DND-41 (cell line): ENCODE results near the gene FGF8.

ENCODE experiments used
- EZH2 ChIP-seq: IDR thresholded peaks from 3 replicates; pipeline ENCODE4 v1.6.1; 2012; ENCODE audit warnings: borderline replicate concordance, low read depth, mild to moderate bottlenecking, moderate library complexity, low read length, inconsistent platforms; ENCODE audit not compliant: severe bottlenecking
- TF ChIP-seq, protein P1 (sequence below): IDR thresholded peaks from 2 replicates; pipeline ENCODE4 v1.5.1; 2012; ENCODE audit warnings: borderline replicate concordance, low read length, moderate library complexity, mild to moderate bottlenecking; ENCODE audit not compliant: poor library complexity, severe bottlenecking; ENCODE audit errors: extremely low read depth

- TF ChIP-seq, protein P1, sequence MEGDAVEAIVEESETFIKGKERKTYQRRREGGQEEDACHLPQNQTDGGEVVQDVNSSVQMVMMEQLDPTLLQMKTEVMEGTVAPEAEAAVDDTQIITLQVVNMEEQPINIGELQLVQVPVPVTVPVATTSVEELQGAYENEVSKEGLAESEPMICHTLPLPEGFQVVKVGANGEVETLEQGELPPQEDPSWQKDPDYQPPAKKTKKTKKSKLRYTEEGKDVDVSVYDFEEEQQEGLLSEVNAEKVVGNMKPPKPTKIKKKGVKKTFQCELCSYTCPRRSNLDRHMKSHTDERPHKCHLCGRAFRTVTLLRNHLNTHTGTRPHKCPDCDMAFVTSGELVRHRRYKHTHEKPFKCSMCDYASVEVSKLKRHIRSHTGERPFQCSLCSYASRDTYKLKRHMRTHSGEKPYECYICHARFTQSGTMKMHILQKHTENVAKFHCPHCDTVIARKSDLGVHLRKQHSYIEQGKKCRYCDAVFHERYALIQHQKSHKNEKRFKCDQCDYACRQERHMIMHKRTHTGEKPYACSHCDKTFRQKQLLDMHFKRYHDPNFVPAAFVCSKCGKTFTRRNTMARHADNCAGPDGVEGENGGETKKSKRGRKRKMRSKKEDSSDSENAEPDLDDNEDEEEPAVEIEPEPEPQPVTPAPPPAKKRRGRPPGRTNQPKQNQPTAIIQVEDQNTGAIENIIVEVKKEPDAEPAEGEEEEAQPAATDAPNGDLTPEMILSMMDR = no peak
- TF ChIP-seq EZH2 = no peak
Measured at GRCh38 chr10:101761226-101761625, 14.7 kb downstream of the FGF8 start.
